GM19328 (cell line): ENCODE results near the gene KIF16B.
"Not testable (repeated sequence)": the region's sequence is repeated elsewhere in the genome, so short reads cannot be mapped to it uniquely, and the experiment has no call there.

Experiments
- ATAC-seq: cut with Tn5 transposase; IDR thresholded peaks from one replicate; pipeline ENCODE4 v1.9.1; 2021; ENCODE audit warnings: mild to moderate bottlenecking, moderate library complexity; ENCODE audit not compliant: unreplicated experiment

Gene KIF16B

DNA sequence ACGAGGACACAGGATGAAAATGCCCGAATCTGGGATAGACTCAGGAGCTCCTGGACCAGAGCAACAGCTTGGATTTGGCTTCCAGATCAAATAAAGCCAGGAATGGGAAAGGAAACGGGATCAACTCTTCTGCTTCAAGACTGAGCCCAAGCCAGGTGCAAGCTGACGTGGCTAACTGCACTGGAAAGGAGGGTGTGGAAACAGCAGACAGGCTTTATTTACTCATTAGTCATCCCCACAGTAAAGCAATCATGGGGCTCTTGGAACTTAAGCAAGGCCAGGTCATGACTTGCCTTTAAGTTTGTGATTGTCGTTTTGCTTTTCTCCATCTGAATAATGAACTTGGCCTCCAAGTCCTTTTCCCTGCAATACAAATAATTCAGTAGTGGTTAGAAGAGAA, 45.2 kb downstream of the KIF16B start:
- no peak for ATAC-seq

DNA sequence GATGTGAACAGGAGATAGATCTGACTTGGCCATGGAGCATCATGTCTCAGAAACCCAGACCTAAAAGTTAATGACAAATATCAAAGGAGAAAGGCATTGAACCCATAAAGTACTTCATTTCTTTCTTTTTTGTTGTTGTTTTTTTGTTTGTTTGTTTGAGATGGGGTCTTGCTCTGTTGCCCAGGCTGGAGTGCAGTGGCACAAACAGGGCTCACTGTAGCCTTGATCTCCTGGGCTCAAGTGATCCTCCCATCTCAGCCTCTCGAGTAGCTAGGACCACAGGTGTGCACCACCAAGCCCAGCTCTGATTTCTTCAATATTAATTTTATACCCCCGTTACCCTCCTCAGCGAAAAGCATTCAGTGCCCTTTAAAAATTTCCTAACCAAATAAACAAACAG, 45.8 kb downstream of the KIF16B start:
- no peak for ATAC-seq

DNA sequence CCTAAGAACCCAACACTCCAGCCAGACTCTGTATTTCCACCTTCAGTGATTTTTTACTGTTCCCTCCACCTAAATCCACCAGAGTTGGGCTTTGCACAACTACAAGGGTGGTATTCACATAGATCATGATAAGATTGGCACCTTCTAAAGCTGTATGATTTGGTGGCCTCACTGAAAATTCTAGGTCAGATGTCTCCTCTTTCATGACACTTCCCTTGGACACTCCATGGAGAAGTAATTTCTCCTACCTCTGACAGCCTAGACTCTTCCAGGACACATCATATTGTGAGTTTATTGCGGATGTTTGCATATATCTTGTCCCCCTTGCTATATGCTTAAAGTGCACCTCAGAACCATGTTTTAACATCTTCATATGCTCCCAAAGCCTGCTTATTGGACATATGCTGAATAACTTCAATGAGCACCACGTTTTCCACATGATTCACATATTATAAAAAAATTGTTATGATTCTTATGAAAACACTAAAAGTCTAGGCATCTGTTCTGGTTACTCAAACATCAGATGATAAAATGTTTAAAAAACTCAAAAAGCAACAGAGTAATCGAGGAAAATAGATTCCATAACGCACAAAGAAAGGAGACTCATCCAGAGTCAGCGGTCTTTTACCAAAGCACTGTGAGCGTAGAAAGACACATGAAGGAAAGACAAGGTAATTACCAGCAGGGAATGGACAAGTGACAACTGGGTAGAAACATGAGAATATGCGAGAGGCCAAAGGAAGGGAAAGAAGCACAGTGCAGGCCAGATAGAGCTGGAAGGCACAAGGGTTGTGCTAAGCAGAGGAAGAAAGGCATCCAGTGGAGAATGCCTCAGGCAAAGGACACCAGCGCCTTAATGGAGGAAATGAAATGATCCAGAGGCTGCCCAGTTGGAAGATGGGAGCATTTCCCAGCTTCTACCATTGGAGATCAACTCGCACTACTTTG, 46.5 kb downstream of the KIF16B start:
- ATAC-seq: no peak

DNA sequence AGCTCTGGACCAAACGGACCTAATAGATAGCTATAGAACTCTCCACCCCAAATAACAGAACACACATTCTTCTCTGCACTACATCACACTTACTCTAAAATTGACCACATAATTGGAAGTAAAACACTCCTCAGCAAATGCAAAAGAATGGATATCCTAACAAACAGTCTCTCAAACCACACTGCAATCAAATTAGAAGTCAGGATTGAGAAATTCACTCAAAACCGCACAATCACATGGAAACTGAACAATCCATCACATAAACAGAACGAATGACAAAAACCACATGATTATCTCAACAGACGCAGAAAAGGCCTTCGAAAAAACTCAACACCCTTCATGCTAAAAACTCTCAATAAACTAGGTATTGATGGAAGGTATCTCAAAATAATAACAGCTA, 50.6 kb downstream of the KIF16B start:
- ATAC-seq: not testable (repeated sequence)

DNA sequence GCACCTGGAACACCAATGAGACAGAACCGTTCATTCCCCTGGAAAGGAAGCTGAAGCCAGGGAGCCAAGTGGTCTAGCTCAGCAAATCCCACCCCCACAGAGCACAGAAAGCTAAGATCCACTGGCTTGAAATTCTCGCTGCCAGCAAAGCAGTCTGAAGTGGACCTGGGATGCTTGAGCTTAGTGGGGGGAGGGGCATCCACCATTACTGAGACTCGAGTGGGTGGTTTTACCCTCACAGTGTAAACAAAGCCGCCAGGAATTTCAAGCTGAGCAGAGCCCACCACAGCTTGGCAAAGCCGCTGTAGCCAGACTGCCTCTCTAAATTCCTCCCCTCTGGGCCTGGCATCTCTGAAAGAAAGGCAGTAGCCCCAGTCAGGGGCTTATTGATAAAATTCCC, 53.1 kb downstream of the KIF16B start:
- no peak for ATAC-seq

DNA sequence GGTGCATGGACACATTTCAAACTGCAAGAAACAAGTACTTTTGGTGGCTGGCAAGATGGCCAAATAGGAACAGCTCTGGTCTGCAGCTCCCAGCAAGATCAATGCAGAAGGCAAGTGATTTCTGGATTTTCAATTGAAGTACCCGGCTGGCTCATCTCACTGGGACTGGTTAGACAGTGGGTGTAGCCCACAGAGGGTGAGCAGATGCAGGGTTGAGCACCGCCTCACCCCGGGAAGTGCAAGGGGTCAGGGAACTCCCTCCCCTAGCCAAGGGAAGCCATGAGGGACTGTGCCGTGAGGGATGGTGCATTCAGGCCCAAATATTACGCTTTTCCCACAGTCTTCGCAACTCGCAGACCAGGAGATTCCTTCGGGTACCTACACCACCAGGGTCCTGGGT, 53.6 kb downstream of the KIF16B start:
- ATAC-seq: not testable (repeated sequence)

DNA sequence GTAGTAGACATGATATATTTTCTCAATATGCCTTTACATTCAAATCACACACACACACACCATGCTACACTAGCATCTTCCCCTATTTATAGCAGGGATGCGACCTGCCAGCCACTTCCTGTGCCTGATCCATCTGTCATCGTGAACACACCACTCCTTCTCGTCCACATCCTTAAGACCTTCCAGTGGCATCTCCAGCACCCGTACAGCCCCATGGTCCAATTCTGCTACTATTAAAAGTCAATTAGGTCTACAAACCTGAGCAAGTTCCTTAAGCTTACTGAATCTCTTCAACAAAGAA, 54.5 kb downstream of the KIF16B start:
- no peak for ATAC-seq

DNA sequence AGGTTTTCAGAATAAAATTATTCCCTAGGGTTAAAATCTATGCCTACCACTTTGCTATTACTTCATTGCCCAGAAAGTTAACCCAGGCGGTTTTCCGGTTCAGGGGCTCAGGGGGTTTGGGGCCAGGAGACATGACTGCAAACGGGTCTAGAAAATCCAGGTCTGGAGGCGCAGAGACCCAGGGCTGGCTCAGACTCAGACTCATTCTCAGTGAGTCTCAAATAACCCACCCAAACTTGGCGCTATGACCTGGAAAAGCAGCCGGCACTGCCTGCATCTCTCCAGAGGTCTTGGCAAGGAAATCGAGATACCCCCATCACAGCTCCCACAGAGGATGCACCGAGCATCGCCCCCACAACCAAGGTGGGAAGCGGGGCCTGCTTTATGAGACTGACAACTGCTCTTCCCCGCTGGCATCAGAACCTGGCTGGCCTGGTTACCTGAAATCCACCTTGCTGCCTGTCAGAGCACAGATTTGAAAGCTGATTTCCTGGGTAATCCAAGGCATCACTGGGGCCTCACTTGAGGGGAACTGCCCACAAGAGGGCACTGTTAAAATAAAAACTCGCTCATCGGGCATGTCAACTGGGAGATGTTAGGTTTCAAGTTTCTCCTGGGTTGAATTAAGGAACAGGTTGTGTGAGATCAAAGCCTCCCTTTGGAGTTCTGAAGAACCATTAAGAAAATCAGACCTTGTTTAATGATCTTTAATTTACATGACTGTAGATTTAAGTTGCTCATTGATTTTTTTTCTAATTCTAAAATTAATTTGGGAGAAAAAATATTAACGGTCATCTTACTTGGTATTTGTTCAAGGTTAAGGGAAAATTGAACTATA, 55.1 kb downstream of the KIF16B start:
- no peak for ATAC-seq

DNA sequence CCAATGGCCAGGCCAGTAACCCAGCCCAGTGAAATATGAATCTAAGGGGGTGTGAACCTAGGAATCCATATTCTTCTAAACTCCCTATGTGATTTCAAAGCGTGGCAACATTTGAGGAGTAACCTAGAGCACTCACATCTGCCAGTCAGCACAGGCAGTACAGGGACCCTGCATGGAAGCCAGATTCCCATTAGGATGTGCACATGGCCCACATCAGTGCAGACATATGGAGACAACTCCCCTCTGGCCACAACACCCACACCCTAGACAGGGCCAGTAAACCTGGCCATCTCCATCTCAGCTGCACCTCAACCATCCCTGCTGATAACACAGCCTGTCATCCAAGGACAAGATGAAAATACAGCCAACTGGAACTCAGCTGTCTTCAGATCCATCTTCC, 56.5 kb downstream of the KIF16B start:
- no peak for ATAC-seq

DNA sequence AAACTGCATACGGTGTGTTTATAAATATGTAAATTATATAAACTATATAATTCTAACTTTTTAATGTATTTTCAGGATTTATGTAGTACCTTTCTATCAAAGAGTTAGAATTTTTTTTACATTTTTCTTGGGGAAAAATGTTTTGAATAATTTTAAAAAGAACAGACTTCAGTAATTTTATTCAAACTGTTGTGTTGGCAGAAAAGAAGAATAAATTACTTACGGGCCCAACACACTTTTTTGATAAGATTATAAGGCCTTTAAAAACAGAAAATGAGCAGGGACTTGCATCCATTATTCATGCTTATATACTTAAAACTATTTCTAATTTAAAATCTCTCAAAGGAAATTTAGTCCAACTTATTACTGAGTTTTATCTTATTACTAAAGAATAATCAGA, 58.2 kb downstream of the KIF16B start:
- no peak for ATAC-seq

DNA sequence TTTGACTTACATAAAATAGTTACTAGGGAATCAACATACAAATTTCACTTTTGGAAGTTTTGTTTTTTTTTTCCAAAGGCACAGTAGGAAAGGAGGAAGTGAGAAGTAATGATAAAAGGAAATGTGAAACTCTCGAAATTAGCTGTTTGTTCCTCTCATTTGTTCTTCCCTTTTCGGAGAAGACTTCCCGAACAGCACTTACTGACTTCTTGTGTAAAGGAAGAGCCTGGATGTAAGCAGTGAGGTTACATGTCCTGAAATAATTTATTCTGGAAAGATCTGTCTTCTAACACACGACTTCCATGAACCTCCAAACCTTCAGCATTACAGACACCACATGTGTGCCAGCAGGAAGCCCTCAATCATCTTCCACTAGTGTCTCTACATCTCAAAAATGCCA, 59.1 kb downstream of the KIF16B start:
- no peak for ATAC-seq

DNA sequence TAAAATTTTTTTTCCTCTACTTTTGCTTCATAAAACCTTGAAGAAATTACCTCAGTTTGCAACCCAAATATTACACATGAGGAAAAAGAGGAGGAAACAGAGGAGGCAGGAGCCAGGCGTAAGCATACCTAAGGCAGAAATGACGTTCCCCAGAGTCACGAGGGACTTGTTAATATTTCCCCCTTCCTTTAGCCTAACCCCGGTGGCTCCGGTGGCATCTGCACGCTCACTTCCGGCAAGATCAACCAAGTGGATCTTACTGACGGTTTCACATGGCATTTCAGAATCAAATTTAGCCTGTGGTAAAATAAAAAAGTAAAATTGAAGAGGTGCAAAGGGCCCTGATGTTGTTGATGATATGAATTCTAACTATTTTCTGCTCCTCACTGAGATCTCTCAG, 67.4 kb downstream of the KIF16B start:
- ATAC-seq: no peak

DNA sequence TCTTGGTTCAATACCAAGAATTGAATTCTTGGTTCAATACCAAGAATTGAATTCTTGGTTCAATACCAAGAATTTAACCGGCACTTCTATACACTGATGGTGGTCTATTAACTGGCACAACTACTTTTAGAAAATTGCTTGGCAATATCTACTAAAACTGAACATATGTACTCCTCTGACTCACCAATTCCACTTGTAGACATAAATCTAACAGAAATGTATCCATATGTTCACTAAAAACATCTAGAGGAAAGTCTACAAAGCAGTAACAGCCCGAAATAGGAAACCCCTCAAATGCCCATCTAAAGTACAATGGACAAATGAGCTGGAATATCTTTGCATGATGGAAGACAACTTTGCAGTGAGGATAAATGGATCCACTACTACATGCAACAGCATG, 71.9 kb downstream of the KIF16B start:
- ATAC-seq: no peak

DNA sequence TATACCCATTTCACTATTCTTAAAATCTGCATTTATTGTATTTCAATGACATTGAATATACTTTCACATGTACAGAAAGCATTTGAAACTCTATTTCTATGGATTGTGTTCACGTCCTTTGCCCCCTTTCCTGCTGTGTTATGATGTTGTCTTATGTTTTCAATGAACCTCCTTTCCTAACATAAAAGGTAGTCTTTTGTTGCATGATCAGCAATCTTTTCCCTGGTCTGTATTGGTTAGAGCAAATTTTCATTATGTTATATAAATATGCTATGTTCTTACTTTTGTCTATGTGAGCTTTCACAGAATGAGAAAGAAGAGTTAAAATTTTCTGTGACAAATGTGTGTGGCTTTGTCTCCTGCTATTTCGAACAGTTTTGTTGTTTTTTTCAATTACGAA, 73.1 kb downstream of the KIF16B start:
- ATAC-seq: no peak

DNA sequence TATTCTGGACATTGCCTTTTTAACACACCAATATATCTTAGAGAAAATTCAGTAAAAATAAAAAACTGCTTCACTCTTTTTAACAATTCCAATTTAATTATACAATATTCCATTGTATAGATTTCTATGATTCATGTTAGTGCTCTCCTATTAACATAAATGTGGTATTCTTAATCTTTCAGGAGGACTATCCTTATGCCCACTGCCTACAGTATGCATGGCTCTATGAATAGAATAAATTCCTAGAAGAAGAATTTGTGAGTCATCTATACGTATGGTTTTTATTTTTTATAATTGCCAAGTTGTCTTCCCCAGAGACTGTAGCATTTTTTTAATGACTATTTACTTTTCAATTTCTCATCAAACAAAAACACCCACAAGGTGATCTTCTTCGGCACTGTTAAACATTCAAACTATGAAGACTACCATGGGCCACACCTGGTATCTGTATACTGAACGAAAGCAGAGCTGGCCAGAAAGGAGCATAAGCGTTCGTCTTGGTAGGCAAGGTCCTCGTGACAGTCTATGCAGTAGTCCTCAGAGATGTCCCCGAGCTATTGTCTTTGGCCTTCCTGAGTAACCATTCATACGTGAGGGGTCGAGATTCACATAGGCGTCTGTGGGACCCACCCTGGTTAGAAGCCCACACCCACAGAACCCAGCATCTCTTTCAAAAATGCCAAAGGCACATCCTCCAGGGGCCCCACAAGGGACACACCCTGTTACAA, 74.6 kb downstream of the KIF16B start:
- no peak for ATAC-seq

DNA sequence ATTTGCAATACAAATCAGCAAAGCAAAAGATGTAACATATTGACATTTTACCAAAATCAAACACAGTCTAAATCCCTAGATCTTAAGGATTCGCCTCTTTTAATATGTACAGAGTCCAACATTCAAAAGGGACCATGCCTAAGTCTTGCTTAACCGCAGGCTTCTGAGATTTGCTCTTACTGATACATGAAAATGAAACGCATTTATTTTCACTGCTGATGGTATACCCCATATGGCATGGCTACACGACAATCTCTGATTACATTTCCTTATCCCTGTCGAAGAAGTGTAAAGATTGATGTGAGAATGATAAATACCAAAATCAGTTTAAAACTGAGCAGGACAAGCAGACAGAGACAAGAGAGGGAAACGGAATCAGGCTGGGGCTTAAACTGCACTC, 75.4 kb downstream of the KIF16B start:
- no peak for ATAC-seq

DNA sequence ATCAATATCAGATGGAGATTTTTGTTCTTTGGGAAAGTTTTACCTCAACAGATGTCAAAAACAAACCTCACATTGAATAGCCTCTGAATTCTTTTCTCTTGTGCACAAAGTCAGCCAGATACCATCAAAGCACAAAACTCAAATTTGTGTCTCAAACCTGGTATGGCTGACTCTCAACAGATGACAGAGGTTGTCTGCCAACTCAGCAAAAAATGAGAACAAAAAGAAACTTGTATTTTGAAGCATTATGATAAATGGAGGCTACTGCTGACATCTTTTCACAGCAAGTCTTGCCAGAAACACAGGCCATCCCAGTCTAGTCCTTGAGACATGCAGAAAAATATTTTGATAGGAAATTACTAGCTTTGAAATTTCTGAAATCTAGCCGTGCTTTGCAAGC, 79.8 kb downstream of the KIF16B start:
- ATAC-seq: no peak

DNA sequence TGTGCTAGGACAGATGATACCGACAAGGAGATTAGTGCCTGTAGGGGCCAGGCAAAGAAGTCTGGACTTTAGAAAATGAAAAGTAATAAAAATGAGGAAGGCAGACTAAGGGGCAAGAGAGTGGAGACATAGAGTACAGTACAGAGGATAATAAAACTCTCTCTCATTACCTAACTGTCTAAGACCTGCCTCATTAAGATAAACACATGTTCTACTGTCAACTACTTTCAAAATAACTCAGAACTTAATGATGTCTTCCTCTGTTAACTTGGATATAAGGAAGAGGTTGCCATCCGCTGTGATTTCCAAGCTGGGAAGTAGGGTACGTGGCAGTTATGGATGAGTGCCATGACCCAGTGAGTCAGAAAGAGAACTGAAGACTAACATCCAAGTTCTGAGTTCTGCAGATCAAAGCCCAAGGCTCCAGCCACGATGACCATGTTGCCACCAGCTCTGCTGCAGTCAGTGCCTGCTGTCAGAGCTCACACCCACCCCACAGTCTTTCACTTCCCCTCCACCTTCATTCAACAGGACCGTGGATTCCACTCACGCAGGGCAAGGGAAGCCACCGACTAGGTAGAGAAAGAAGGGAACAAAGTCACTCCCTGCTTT, 81.8 kb downstream of the KIF16B start:
- ATAC-seq: no peak

DNA sequence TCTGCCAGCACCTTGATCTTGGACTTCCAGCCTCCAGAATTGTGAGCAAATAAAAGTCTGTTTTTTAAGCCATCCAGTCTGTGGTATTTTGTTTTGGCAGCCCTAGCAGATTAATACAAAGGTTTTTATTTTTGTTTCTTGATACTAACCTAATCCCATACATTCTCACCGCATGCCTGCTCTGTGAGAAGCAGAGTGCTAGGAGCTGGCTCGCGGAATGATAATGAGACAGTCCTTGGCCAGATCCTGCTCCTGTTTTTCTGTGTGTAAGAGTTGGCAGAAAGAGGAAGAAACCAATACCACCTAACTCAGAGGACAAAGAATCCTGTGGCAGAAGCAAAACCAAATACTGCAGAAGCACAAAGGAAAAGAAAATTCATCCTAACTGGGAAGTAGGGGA, 82.6 kb downstream of the KIF16B start:
- no peak for ATAC-seq

DNA sequence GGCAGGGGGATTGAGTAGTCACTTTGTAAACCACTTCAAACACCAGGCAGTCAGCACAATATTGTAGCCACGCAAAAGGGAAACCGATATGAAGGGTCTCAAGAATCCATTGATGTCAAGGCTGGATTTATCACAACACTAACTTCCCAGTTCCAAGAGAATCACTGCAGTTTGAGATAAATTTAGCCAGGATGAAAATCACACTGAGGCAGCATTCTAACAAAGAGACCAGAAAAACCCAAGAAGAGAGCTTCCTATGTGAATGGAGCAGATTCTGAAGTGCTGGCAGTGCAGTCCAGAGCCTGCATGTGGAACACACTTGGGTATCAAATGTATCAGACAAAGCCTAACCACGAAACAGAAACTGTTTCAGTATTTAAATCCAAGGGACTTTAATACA, 84.6 kb downstream of the KIF16B start:
- ATAC-seq: no peak

DNA sequence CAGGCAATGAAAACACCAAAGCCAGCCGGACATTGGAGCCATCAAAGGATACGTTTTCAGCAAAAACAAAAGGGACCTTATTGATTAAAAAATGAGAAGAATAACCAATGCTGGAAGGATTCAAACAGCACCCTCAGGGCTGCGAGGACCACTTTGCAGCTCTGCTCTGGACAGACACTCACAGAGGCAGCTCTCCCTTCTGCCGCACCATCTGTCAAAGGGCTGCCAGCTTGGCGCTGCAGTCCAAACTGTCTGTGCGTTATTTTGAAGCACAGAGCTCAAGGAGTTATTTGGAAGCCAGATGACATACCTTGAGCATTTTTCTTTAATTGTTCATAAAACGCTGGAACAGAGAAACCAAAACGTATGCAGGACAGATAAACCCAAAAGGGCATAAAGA, 85.2 kb downstream of the KIF16B start:
- no peak for ATAC-seq
